HepG2 (cell line): Measurements from ENCODE around the gene ITIH3. TPM values are rescaled to one million over a fixed set of nuclear protein-coding genes. Genes with fewer than 3 reads are reported as not detected.
A peak's percentile ranks its signal among the peaks of the same experiment; 100 is the strongest.

ENCODE experiments used
- ATAC-seq: fragments of 200-7000 bp; cut with Tn5 transposase; 3 replicates; pipeline ENCODE4 v1.9.1; 2020; ENCODE audit warnings: mild to moderate bottlenecking, moderate library complexity
- BruUV-seq: library from RNA; stranded (reverse); fragments of 400-500 nt; replicated peaks from 2 replicates; lab custom pipeline; 2021; lab: Mats Ljungman, UMichigan
- CTCF ChIA-PET: fragments of 300-600 bp; formaldehyde crosslinking; extraction: SDS; loops from one replicate; lab custom pipeline; 2021; ENCODE audit warnings: low total read pairs, inconsistent platforms, low intra/inter-chr PET ratio; lab: Yijun Ruan, JAX
- POLR2A ChIA-PET: fragments of 350-600 bp; sonication (Branson Sonifier 250); formaldehyde crosslinking; loops from one replicate; lab custom pipeline; 2020; ENCODE audit warnings: antibody characterized with exemption, inconsistent platforms; lab: Yijun Ruan, JAX
- DNase-seq: peaks from one replicate; pipeline ENCODE4 v3.0.0-alpha.2; 2015; ENCODE audit warnings: low spot score
- FAIRE-seq: peaks from 3 replicates; lab custom pipeline; 2011; peaks lifted over from hg19 to GRCh38; lab: Jason Lieb, UNC
- H2AFZ ChIP-seq: one replicate; pipeline ENCODE4 v1.6.1; 2011; ENCODE audit warnings: low read length, inconsistent platforms
- H3K27ac ChIP-seq: fragments of 300-600 bp; 3 replicates; pipeline ENCODE4 v1.8.0; 2011; ENCODE audit warnings: mixed run types, mild to moderate bottlenecking, mixed read lengths, low read length, inconsistent platforms; ENCODE audit not compliant: insufficient read depth; ENCODE audit errors: extremely low read length
- H3K27me3 ChIP-seq, 2 experiments: fragments of 200-600 bp in 1 of 2; 2 replicates in 1 of 2; 3 replicates in 1 of 2; pipeline versions ENCODE4 v1.6.0 to v1.8.0; 2011; ENCODE audit warnings: low read length in 2 of 2, mild to moderate bottlenecking in 2 of 2, moderate library complexity in 2 of 2, inconsistent platforms in 1 of 2; ENCODE audit not compliant: insufficient read depth in 2 of 2, control insufficient read depth in 1 of 2
- H3K36me3 ChIP-seq, 2 experiments: fragments of 200-600 bp in 1 of 2; replicated peaks in 1 of 2; 2 replicates in 1 of 2; 3 replicates in 1 of 2; pipeline versions ENCODE4 v1.5.1 to v1.8.0; 2011; ENCODE audit warnings: low read length in 2 of 2, inconsistent platforms in 1 of 2; ENCODE audit not compliant: insufficient read depth in 2 of 2, control insufficient read depth in 1 of 2
- H3K4me1 ChIP-seq: 2 replicates; pipeline ENCODE4 v1.5.1; 2012; ENCODE audit warnings: low read length, inconsistent platforms; ENCODE audit not compliant: insufficient read depth
- H3K4me2 ChIP-seq: 2 replicates; pipeline ENCODE4 v1.6.0; 2011; ENCODE audit warnings: low read depth, low read length, inconsistent platforms
- H3K4me3 ChIP-seq, 3 experiments: fragments of 200-600 bp in 1 of 3; sonication (generic), shearing (Covaris generic) in 1 of 3; replicated peaks in 1 of 3; 2 replicates each; pipeline ENCODE4 v1.5.1; 2011 to 2016; ENCODE audit warnings: low read length in 3 of 3, inconsistent platforms in 2 of 3, low read depth in 2 of 3, mild to moderate bottlenecking in 2 of 3, control low read depth in 1 of 3, mixed read lengths in 1 of 3; ENCODE audit not compliant: insufficient read depth in 1 of 3
- H3K79me2 ChIP-seq: one replicate; pipeline ENCODE4 v1.6.1; 2011; ENCODE audit warnings: low read length, inconsistent platforms; ENCODE audit not compliant: insufficient read depth
- H3K9ac ChIP-seq: 2 replicates; pipeline ENCODE4 v1.6.0; 2011; ENCODE audit warnings: mild to moderate bottlenecking, low read depth, low read length, inconsistent platforms; ENCODE audit not compliant: insufficient read depth
- H3K9me3 ChIP-seq: 2 replicates; pipeline ENCODE4 v1.5.1; 2012; ENCODE audit warnings: mild to moderate bottlenecking, low read length
- H4K20me1 ChIP-seq: 2 replicates; pipeline ENCODE4 v1.6.0; 2011; ENCODE audit warnings: inconsistent platforms, mild to moderate bottlenecking, low read length, moderate library complexity; ENCODE audit not compliant: insufficient read depth
- BCL6 ChIP-seq: IDR thresholded peaks from 2 replicates; pipeline ENCODE4 v1.6.1; 2016; ENCODE audit warnings: missing genetic modification reagents, missing compliant biosample characterization
- HNF4A ChIP-seq: sonication (generic); formaldehyde crosslinking; IDR thresholded peaks from 2 replicates; pipeline ENCODE4 v1.4.0; 2020; ENCODE audit warnings: missing genetic modification reagents
- NR2F6 ChIP-seq, 2 experiments: IDR thresholded peaks; 2 replicates each; pipeline ENCODE4 v1.6.1; 2016; ENCODE audit warnings: antibody characterized with exemption in 1 of 2, mild to moderate bottlenecking in 1 of 2
- NRL ChIP-seq: sonication (generic); formaldehyde crosslinking; IDR thresholded peaks from 2 replicates; pipeline ENCODE4 v1.5.0; 2020; ENCODE audit warnings: missing genetic modification reagents, mild to moderate bottlenecking, moderate library complexity, borderline replicate concordance
- SALL2 ChIP-seq: sonication (generic); formaldehyde crosslinking; IDR thresholded peaks from 2 replicates; pipeline ENCODE4 v1.8.1; 2023; ENCODE audit warnings: mild to moderate bottlenecking, missing genetic modification reagents, inconsistent platforms
- THYN1 ChIP-seq: sonication (generic); formaldehyde crosslinking; IDR thresholded peaks from 2 replicates; pipeline ENCODE4 v1.8.1; 2023; ENCODE audit warnings: low read depth, mild to moderate bottlenecking, moderate library complexity, missing genetic modification reagents, borderline replicate concordance
- ZFP36L2 ChIP-seq: sonication (generic); formaldehyde crosslinking; IDR thresholded peaks from 2 replicates; pipeline ENCODE4 v1.4.0; 2020; ENCODE audit warnings: missing genetic modification reagents
- ZNF740 ChIP-seq: sonication (generic); formaldehyde crosslinking; IDR thresholded peaks from 2 replicates; pipeline ENCODE4 v1.4.0; 2020; ENCODE audit warnings: missing genetic modification reagents
- ZNF83 ChIP-seq: sonication (generic); formaldehyde crosslinking; IDR thresholded peaks from 2 replicates; pipeline ENCODE4 v1.4.0; 2020; ENCODE audit warnings: missing genetic modification reagents, mild to moderate bottlenecking, borderline replicate concordance
- WGBS: methylation state at CpG from one replicate; pipeline ENCODE4 v1.1.6; 2017; ENCODE audit warnings: low lambda C conversion rate; 5-methylcytosine and 5-hydroxymethylcytosine counted together
- in situ Hi-C: cut with HindIII; loops from 2 replicates; pipeline ENCODE4 v1.10.0; 2017; ENCODE audit warnings: low pct_unique_long_range_greater_than_20kb; ENCODE audit not compliant: extremely low pct_ligation_motif_present
- intact Hi-C: fragments of 100-400 bp; cut with micrococcal nuclease; formaldehyde crosslinking; loops from one replicate; pipeline ENCODE4 v1.10.0; 2022; ENCODE audit not compliant: unreplicated experiment
- polyA plus RNA-seq, 8 experiments: library from polyadenylated mRNA; depleted of rRNA in 3 of 8; stranded (reverse) in 7 of 8; unstranded in 1 of 8; fragments of >200 nt; fragmentation: Illumina TruSeq in 4 of 8; extraction: Trizol in 4 of 8; gene quantifications; 2 replicates each; pipeline versions ENCODE4 v1.2.1 to v1.2.3, GENCODE V29; 2011 to 2016; ENCODE audit warnings: low read depth in 4 of 8, missing spikeins in 1 of 8, mixed read lengths in 1 of 8; ENCODE audit not compliant: insufficient read depth in 1 of 8
- total RNA-seq, 5 experiments: library from RNA; depleted of rRNA; stranded (reverse); fragments of >200 nt; fragmentation: Illumina TruSeq; extraction: Trizol; gene quantifications; 2 replicates each; pipeline ENCODE4 v1.2.3, GENCODE V29; 2016; ENCODE audit warnings: low read depth in 1 of 5
- TF ChIP-seq, protein P1 (sequence below): sonication (generic); formaldehyde crosslinking; IDR thresholded peaks from 2 replicates; pipeline ENCODE4 v1.5.1; 2020; ENCODE audit warnings: mild to moderate bottlenecking, missing genetic modification reagents, moderate library complexity
- TF ChIP-seq, protein P2 (sequence below): sonication (generic); formaldehyde crosslinking; IDR thresholded peaks from 2 replicates; pipeline ENCODE4 v1.4.0; 2020; ENCODE audit warnings: mild to moderate bottlenecking, missing genetic modification reagents
- TF ChIP-seq, protein P3 (sequence below): sonication (generic); formaldehyde crosslinking; IDR thresholded peaks from 2 replicates; pipeline ENCODE4 v1.9.0; 2022; ENCODE audit warnings: low read depth, missing genetic modification reagents

The ITIH3 gene
- total and polyA plus RNA-seq, 2 of the 13 experiments (the other 11 are each of a cell fraction or from before 2014, with no cell fraction given) = 105 to 632 TPM

- ATAC-seq (no peak), DNase-seq (no peak), FAIRE-seq (no peak)
- H3K9ac ChIP-seq = no peak overlapping the region
- H3K36me3 ChIP-seq = no peaks in the 10 kb centered on the region
- no peak overlapping the region for H3K27ac ChIP-seq
- intact Hi-C loops (loop anchor here (2.0 to 10.0 kb wide), 2 partner anchors 15 to 55 kb away; partner anchors contain the start of genes ITIH1 and NEK4), in situ Hi-C loops (no loop called here)
- H3K4me2 ChIP-seq = peak overlapping the region; percentile 86
- H3K4me3 ChIP-seq = peak overlapping the region in 2 of 3 experiments; percentile 25 to 60; a peak in 4 of 6 replicates
- H3K79me2 ChIP-seq = no peaks in the 10 kb centered on the region
- no peaks in the 10 kb centered on the region for H3K27me3 ChIP-seq
- H3K9me3 ChIP-seq = no peaks in the 10 kb centered on the region
- BruUV-seq = no TSS peak
- CTCF ChIA-PET = no interaction called here
- no peaks in the 10 kb centered on the region for H4K20me1 ChIP-seq
- POLR2A ChIA-PET = interaction anchor here (0.6 to 1.6 kb wide), 4 partner anchors 9 to 59 kb away, joined by 3 to 4 read pairs (median 4); partner anchors contain the start of gene NEK4
- no peak overlapping the region for H2AFZ ChIP-seq
- H3K4me1 ChIP-seq = peaks cover 72% of the 10 kb centered on the region
- WGBS = no CpG with 5 or more reads among the region's 3 CpGs
- TF ChIP-seq HNF4A (CRISPR knock-in tag) (peak; percentile 16; the same call in 1 of the 2 replicates), NR2F6 (IDR thresholded peaks at IDR 0.05) (0 out of 2 replicates have a peak, but pooled peaks have one; percentile 10), NR2F6 (CRISPR knock-in tag; IDR thresholded peaks at IDR 0.05) (no peak), SALL2 (CRISPR knock-in tag) (no peak), BCL6 (CRISPR knock-in tag) (no peak), ZNF740 (no peak), THYN1 (CRISPR knock-in tag) (no peak), NRL (CRISPR knock-in tag) (0 out of 2 replicates have a peak, but pooled peaks have one; percentile 16), ZNF83 (CRISPR knock-in tag) (no peak), ZFP36L2 (no peak)
- TF ChIP-seq, protein P1, sequence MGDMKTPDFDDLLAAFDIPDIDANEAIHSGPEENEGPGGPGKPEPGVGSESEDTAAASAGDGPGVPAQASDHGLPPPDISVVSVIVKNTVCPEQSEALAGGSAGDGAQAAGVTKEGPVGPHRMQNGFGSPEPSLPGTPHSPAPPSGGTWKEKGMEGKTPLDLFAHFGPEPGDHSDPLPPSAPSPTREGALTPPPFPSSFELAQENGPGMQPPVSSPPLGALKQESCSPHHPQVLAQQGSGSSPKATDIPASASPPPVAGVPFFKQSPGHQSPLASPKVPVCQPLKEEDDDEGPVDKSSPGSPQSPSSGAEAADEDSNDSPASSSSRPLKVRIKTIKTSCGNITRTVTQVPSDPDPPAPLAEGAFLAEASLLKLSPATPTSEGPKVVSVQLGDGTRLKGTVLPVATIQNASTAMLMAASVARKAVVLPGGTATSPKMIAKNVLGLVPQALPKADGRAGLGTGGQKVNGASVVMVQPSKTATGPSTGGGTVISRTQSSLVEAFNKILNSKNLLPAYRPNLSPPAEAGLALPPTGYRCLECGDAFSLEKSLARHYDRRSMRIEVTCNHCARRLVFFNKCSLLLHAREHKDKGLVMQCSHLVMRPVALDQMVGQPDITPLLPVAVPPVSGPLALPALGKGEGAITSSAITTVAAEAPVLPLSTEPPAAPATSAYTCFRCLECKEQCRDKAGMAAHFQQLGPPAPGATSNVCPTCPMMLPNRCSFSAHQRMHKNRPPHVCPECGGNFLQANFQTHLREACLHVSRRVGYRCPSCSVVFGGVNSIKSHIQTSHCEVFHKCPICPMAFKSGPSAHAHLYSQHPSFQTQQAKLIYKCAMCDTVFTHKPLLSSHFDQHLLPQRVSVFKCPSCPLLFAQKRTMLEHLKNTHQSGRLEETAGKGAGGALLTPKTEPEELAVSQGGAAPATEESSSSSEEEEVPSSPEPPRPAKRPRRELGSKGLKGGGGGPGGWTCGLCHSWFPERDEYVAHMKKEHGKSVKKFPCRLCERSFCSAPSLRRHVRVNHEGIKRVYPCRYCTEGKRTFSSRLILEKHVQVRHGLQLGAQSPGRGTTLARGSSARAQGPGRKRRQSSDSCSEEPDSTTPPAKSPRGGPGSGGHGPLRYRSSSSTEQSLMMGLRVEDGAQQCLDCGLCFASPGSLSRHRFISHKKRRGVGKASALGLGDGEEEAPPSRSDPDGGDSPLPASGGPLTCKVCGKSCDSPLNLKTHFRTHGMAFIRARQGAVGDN = peak; percentile 38; the same call in 1 of the 2 replicates
- TF ChIP-seq, protein P2, sequence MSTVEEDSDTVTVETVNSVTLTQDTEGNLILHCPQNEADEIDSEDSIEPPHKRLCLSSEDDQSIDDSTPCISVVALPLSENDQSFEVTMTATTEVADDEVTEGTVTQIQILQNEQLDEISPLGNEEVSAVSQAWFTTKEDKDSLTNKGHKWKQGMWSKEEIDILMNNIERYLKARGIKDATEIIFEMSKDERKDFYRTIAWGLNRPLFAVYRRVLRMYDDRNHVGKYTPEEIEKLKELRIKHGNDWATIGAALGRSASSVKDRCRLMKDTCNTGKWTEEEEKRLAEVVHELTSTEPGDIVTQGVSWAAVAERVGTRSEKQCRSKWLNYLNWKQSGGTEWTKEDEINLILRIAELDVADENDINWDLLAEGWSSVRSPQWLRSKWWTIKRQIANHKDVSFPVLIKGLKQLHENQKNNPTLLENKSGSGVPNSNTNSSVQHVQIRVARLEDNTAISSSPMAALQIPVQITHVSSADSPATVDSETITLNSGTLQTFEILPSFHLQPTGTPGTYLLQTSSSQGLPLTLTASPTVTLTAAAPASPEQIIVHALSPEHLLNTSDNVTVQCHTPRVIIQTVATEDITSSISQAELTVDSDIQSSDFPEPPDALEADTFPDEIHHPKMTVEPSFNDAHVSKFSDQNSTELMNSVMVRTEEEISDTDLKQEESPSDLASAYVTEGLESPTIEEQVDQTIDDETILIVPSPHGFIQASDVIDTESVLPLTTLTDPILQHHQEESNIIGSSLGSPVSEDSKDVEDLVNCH (CRISPR knock-in tag) = no peak
- TF ChIP-seq, protein P3, sequence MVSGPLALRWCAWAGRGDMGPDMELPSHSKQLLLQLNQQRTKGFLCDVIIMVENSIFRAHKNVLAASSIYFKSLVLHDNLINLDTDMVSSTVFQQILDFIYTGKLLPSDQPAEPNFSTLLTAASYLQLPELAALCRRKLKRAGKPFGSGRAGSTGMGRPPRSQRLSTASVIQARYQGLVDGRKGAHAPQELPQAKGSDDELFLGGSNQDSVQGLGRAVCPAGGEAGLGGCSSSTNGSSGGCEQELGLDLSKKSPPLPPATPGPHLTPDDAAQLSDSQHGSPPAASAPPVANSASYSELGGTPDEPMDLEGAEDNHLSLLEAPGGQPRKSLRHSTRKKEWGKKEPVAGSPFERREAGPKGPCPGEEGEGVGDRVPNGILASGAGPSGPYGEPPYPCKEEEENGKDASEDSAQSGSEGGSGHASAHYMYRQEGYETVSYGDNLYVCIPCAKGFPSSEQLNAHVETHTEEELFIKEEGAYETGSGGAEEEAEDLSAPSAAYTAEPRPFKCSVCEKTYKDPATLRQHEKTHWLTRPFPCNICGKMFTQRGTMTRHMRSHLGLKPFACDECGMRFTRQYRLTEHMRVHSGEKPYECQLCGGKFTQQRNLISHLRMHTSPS (CRISPR knock-in tag) = peak; percentile 27
Measured at GRCh38 chr3:52829482-52829881, 34.9 kb downstream of the ITIH3 start.
